H9 (cell line): ENCODE results near the gene KIF16B. TPM values are rescaled to one million over a fixed set of nuclear protein-coding genes. Genes with fewer than 3 reads are reported as not detected.
A peak's percentile ranks its signal among the peaks of the same experiment; 100 is the strongest.

Experiments
- DNase-seq: peaks from one replicate; pipeline ENCODE4 v3.0.0-alpha.2; 2017
- H2AFZ ChIP-seq: one replicate; pipeline ENCODE4 v1.6.1; 2013; ENCODE audit warnings: mild to moderate bottlenecking, low read length, control low read depth, moderate library complexity
- H2AK5ac ChIP-seq: 2 replicates; pipeline ENCODE4 v1.6.1; 2013; ENCODE audit warnings: low read length, control low read depth, mixed read lengths; ENCODE audit not compliant: insufficient read length
- H2BK120ac ChIP-seq: one replicate; pipeline ENCODE4 v1.6.1; 2013; ENCODE audit warnings: low read depth, mild to moderate bottlenecking, low read length, control low read depth, inconsistent platforms; ENCODE audit not compliant: poor library complexity, severe bottlenecking
- H2BK12ac ChIP-seq: 2 replicates; pipeline ENCODE4 v1.6.1; 2013; ENCODE audit warnings: low read length, control low read depth, mixed read lengths, low read depth; ENCODE audit not compliant: insufficient read length
- H2BK15ac ChIP-seq: 2 replicates; pipeline ENCODE4 v1.6.1; 2013; ENCODE audit warnings: low read depth, low read length, control low read depth
- H2BK20ac ChIP-seq: one replicate; pipeline ENCODE4 v1.6.1; 2013; ENCODE audit warnings: low read depth, mild to moderate bottlenecking, low read length, control low read depth, inconsistent platforms; ENCODE audit not compliant: poor library complexity, severe bottlenecking
- H2BK5ac ChIP-seq: 2 replicates; pipeline ENCODE4 v1.6.1; 2013; ENCODE audit warnings: low read length, control low read depth, mixed read lengths; ENCODE audit not compliant: insufficient read length
- H3K14ac ChIP-seq: 2 replicates; pipeline ENCODE4 v1.6.1; 2013; ENCODE audit warnings: low read length, control low read depth; ENCODE audit not compliant: insufficient read depth
- H3K18ac ChIP-seq: 2 replicates; pipeline ENCODE4 v1.6.1; 2013; ENCODE audit warnings: low read depth, mild to moderate bottlenecking, mixed read lengths, low read length, control low read depth; ENCODE audit not compliant: insufficient read length
- H3K23ac ChIP-seq: 2 replicates; pipeline ENCODE4 v1.6.1; 2013; ENCODE audit warnings: low read length, control low read depth, mixed read lengths, low read depth; ENCODE audit not compliant: insufficient read length
- H3K23me2 ChIP-seq: 2 replicates; pipeline ENCODE4 v1.6.1; 2013; ENCODE audit warnings: low read depth, mild to moderate bottlenecking, mixed read lengths, low read length, control low read depth; ENCODE audit not compliant: insufficient read length, poor library complexity, severe bottlenecking
- H3K27ac ChIP-seq: 2 replicates; pipeline ENCODE4 v1.5.1; 2013; ENCODE audit warnings: low read length, control low read depth, mixed read lengths, low read depth; ENCODE audit not compliant: insufficient read length
- H3K27me3 ChIP-seq: 2 replicates; pipeline ENCODE4 v1.6.1; 2013; ENCODE audit warnings: low read length, control low read depth, inconsistent platforms; ENCODE audit not compliant: insufficient read depth
- H3K4ac ChIP-seq: 2 replicates; pipeline ENCODE4 v1.6.1; 2013; ENCODE audit warnings: low read depth, mild to moderate bottlenecking, control low read depth, inconsistent platforms, low read length, moderate library complexity
- H3K4me1 ChIP-seq: 2 replicates; pipeline ENCODE4 v1.6.1; 2013; ENCODE audit warnings: low read length, control low read depth, inconsistent platforms; ENCODE audit not compliant: insufficient read depth
- H3K4me2 ChIP-seq: 2 replicates; pipeline ENCODE4 v1.6.1; 2013; ENCODE audit warnings: low read length, control low read depth, mixed read lengths; ENCODE audit not compliant: insufficient read length, insufficient read depth
- H3K56ac ChIP-seq: 2 replicates; pipeline ENCODE4 v1.6.1; 2013; ENCODE audit warnings: low read depth, mild to moderate bottlenecking, mixed read lengths, low read length, control low read depth; ENCODE audit not compliant: insufficient read length
- H3K79me1 ChIP-seq: 2 replicates; pipeline ENCODE4 v1.6.1; 2013; ENCODE audit warnings: low read depth, mild to moderate bottlenecking, moderate library complexity, low read length, control low read depth, inconsistent platforms; ENCODE audit not compliant: insufficient read depth, poor library complexity, severe bottlenecking
- H3K79me2 ChIP-seq: 2 replicates; pipeline ENCODE4 v1.6.1; 2013; ENCODE audit warnings: low read length, control low read depth, inconsistent platforms; ENCODE audit not compliant: insufficient read depth
- H3K9ac ChIP-seq: 2 replicates; pipeline ENCODE4 v1.6.1; 2013; ENCODE audit warnings: low read length, control low read depth, mixed read lengths; ENCODE audit not compliant: insufficient read length; ENCODE audit errors: extremely low read depth
- H3K9me3 ChIP-seq: one replicate; pipeline ENCODE4 v1.6.1; 2013; ENCODE audit warnings: low read depth, low read length, inconsistent platforms; ENCODE audit not compliant: control insufficient read depth
- H3T11ph ChIP-seq: one replicate; pipeline ENCODE4 v1.6.1; 2013; ENCODE audit warnings: mild to moderate bottlenecking, low read length, control low read depth, inconsistent platforms
- H4K20me1 ChIP-seq: one replicate; pipeline ENCODE4 v1.6.1; 2013; ENCODE audit not compliant: control insufficient read depth, insufficient read length, insufficient read depth
- H4K5ac ChIP-seq: 2 replicates; pipeline ENCODE4 v1.6.1; 2013; ENCODE audit warnings: low read depth, mild to moderate bottlenecking, mixed read lengths, low read length, control low read depth; ENCODE audit not compliant: insufficient read length
- H4K8ac ChIP-seq: replicated peaks from 2 replicates; pipeline ENCODE4 v1.6.1; 2013; ENCODE audit warnings: low read length, control low read depth, mixed read lengths, low read depth; ENCODE audit not compliant: insufficient read length
- H4K91ac ChIP-seq: 2 replicates; pipeline ENCODE4 v1.6.1; 2013; ENCODE audit warnings: low read depth, mild to moderate bottlenecking, moderate library complexity, mixed read lengths, low read length, control low read depth; ENCODE audit not compliant: insufficient read length
- H3K27ac Mint-ChIP-seq, 3 experiments: 2 replicates in 2 of 3; 3 replicates in 1 of 3; pipeline ENCODE4 v1.8.0; 2020 to 2021; ENCODE audit warnings: mixed read lengths in 3 of 3, mild to moderate bottlenecking in 1 of 3, moderate library complexity in 1 of 3
- H3K27me3 Mint-ChIP-seq: 2 replicates; pipeline ENCODE4 v1.8.0; 2021; ENCODE audit warnings: low read depth, mild to moderate bottlenecking, moderate library complexity, mixed read lengths
- H3K36me3 Mint-ChIP-seq, 3 experiments: 2 replicates in 2 of 3; 3 replicates in 1 of 3; pipeline ENCODE4 v1.8.0; 2020 to 2021; ENCODE audit warnings: low read depth in 3 of 3, mixed read lengths in 3 of 3; ENCODE audit not compliant: insufficient read depth in 1 of 3
- H3K4me1 Mint-ChIP-seq, 2 experiments: 2 replicates each; pipeline ENCODE4 v1.8.0; 2020; ENCODE audit warnings: mixed read lengths in 2 of 2
- H3K4me3 Mint-ChIP-seq, 2 experiments: 2 replicates in 1 of 2; 3 replicates in 1 of 2; pipeline ENCODE4 v1.8.0; 2020 to 2021; ENCODE audit warnings: mild to moderate bottlenecking in 2 of 2, mixed read lengths in 2 of 2, moderate library complexity in 1 of 2
- H3K9me3 Mint-ChIP-seq, 2 experiments: 2 replicates in 1 of 2; 3 replicates in 1 of 2; pipeline ENCODE4 v1.8.0; 2020; ENCODE audit warnings: mild to moderate bottlenecking in 2 of 2, mixed read lengths in 2 of 2, moderate library complexity in 1 of 2
- CTCF ChIP-seq: fragments of 200-600 bp; sonication (generic); conservative IDR thresholded peaks from 3 replicates; pipeline ENCODE4 v1.8.0; 2021; ENCODE audit warnings: antibody characterized with exemption, mild to moderate bottlenecking
- WGBS: extraction: QIAGEN DNeasy Blood & Tissue Kit; methylation state at CpG from one replicate; pipeline ENCODE4 v1.1.7; 2013; ENCODE audit warnings: missing lambda C conversion rate, low lambda C conversion rate, mixed read lengths; ENCODE audit not compliant: insufficient read length; ENCODE audit errors: extremely low coverage; 5-methylcytosine and 5-hydroxymethylcytosine counted together
- total RNA-seq: library from RNA; stranded (reverse); gene quantifications from 2 replicates; pipeline ENCODE4 v1.2.1, GENCODE V29; 2021

Gene KIF16B
- total RNA-seq, 1 experiment from 2014 or later = 7.4 TPM

GRCh38 chr20:16556301-16556700 is 16.9 kb downstream of the KIF16B start:
- H3K56ac ChIP-seq = no peak overlapping the region
- no peak for DNase-seq
- no peak overlapping the region for H2BK5ac ChIP-seq
- H3K9me3 Mint-ChIP-seq = peaks cover 10 to 18% of the 10 kb centered on the region in 2 experiments; a peak in 4 of 5 replicates
- H4K20me1 ChIP-seq = no peaks in the 10 kb centered on the region
- H3K4me1 ChIP-seq = no peaks in the 10 kb centered on the region
- H2BK12ac ChIP-seq = no peak overlapping the region
- H3K23ac ChIP-seq = no peak overlapping the region
- H3K9ac ChIP-seq = no peak overlapping the region
- H3K14ac ChIP-seq = no peak overlapping the region
- peaks cover 0 to 12% (median 5%) of the 10 kb centered on the region in 3 experiments; a peak in 4 of 7 replicates for H3K36me3 Mint-ChIP-seq
- H4K91ac ChIP-seq = no peak overlapping the region
- H3K23me2 ChIP-seq = no peaks in the 10 kb centered on the region
- H3K9me3 ChIP-seq = no peaks in the 10 kb centered on the region
- H3K79me1 ChIP-seq = no peaks in the 10 kb centered on the region
- H2BK120ac ChIP-seq = no peak overlapping the region
- H3K4me3 Mint-ChIP-seq = no peak overlapping the region
- H2BK20ac ChIP-seq = peak overlapping the region; percentile 83
- no peak overlapping the region for H2BK15ac ChIP-seq
- H2AFZ ChIP-seq = no peak overlapping the region
- no peak overlapping the region for H3K27ac Mint-ChIP-seq
- no peak for TF ChIP-seq CTCF
- no peak overlapping the region for H3K4ac ChIP-seq
- H2AK5ac ChIP-seq = no peak overlapping the region
- H3K4me2 ChIP-seq = no peak overlapping the region
- H3K27me3 Mint-ChIP-seq = no peaks in the 10 kb centered on the region; the same call in 1 of the 2 replicates
- H4K8ac ChIP-seq = no peak overlapping the region
- no peak overlapping the region for H4K5ac ChIP-seq
- H3K27me3 ChIP-seq = no peaks in the 10 kb centered on the region
- no CpG with 5 or more reads among the region's 5 CpGs for WGBS
- H3K4me1 Mint-ChIP-seq = peaks cover 15 to 17% of the 10 kb centered on the region in 2 experiments
- no peaks in the 10 kb centered on the region for H3K79me2 ChIP-seq
- H3T11ph ChIP-seq = no peak overlapping the region
- H3K27ac ChIP-seq = no peak overlapping the region
- H3K18ac ChIP-seq = no peak overlapping the region
